Loucy (cell line): Measurements from ENCODE around the gene TAF13.

Experiments used
- H2AFZ ChIP-seq: fragments of 200-600 bp; sonication (generic); 2 replicates; pipeline ENCODE4 v1.6.0; 2016; ENCODE audit warnings: antibody characterized with exemption, mild to moderate bottlenecking, low read length, moderate library complexity
- H3F3A ChIP-seq: fragments of 200-600 bp; 2 replicates; pipeline ENCODE4 v1.6.0; 2016; ENCODE audit warnings: antibody characterized with exemption, low read depth, mild to moderate bottlenecking
- H3K27me3 ChIP-seq: fragments of 200-600 bp; sonication (generic); 2 replicates; pipeline ENCODE4 v1.6.1; 2014; ENCODE audit warnings: low read length, mild to moderate bottlenecking; ENCODE audit not compliant: insufficient read depth, poor library complexity, severe bottlenecking
- H3K36me3 ChIP-seq: fragments of 200-600 bp; sonication (generic); 2 replicates; pipeline ENCODE4 v1.6.1; 2016; ENCODE audit warnings: low read length; ENCODE audit not compliant: insufficient read depth
- H3K4me1 ChIP-seq: fragments of 200-600 bp; sonication (generic); 2 replicates; pipeline ENCODE4 v1.5.1; 2014; ENCODE audit warnings: low read length, mild to moderate bottlenecking; ENCODE audit not compliant: insufficient read depth, poor library complexity, severe bottlenecking
- H3K4me2 ChIP-seq: fragments of 200-600 bp; sonication (generic); 2 replicates; pipeline ENCODE4 v1.6.0; 2014; ENCODE audit warnings: antibody characterized with exemption, low read length, low read depth, mild to moderate bottlenecking; ENCODE audit not compliant: poor library complexity, severe bottlenecking
- H3K4me3 ChIP-seq: fragments of 200-600 bp; sonication (generic); 2 replicates; pipeline ENCODE4 v1.5.1; 2014; ENCODE audit warnings: low read length, mild to moderate bottlenecking, mixed read lengths; ENCODE audit not compliant: poor library complexity, severe bottlenecking
- H3K79me2 ChIP-seq: fragments of 200-600 bp; sonication (generic); 2 replicates; pipeline ENCODE4 v1.6.1; 2014; ENCODE audit warnings: low read length; ENCODE audit not compliant: insufficient read depth
- H3K9ac ChIP-seq: fragments of 200-600 bp; sonication (generic); 2 replicates; pipeline ENCODE4 v1.6.0; 2014; ENCODE audit warnings: mild to moderate bottlenecking, low read depth, low read length, moderate library complexity; ENCODE audit not compliant: poor library complexity, severe bottlenecking
- H3K9me2 ChIP-seq: fragments of 200-600 bp; sonication (generic); replicated peaks from 2 replicates; pipeline ENCODE4 v1.6.1; 2016; ENCODE audit warnings: low read depth, low read length, mixed read lengths
- H3K9me3 ChIP-seq: fragments of 200-600 bp; sonication (generic); 2 replicates; pipeline ENCODE4 v1.6.1; 2014; ENCODE audit warnings: mild to moderate bottlenecking, antibody characterized with exemption, low read length, low read depth; ENCODE audit not compliant: insufficient read depth
- H4K20me1 ChIP-seq: fragments of 200-600 bp; sonication (generic); 2 replicates; pipeline ENCODE4 v1.6.0; 2014; ENCODE audit warnings: antibody characterized with exemption, low read length, mild to moderate bottlenecking; ENCODE audit not compliant: insufficient read depth, poor library complexity, severe bottlenecking
- EZH2phosphoT487 ChIP-seq: fragments of 200-600 bp; IDR thresholded peaks from 2 replicates; pipeline ENCODE4 v1.6.1; 2018; ENCODE audit warnings: antibody characterized with exemption, mild to moderate bottlenecking, moderate library complexity, borderline replicate concordance
- TF ChIP-seq, protein P1 (sequence below): fragments of 200-600 bp; sonication (generic); conservative IDR thresholded peaks from 2 replicates; pipeline ENCODE4 v1.5.1; 2014; ENCODE audit warnings: mild to moderate bottlenecking, antibody characterized with exemption, low read length

The TAF13 gene

DNA sequence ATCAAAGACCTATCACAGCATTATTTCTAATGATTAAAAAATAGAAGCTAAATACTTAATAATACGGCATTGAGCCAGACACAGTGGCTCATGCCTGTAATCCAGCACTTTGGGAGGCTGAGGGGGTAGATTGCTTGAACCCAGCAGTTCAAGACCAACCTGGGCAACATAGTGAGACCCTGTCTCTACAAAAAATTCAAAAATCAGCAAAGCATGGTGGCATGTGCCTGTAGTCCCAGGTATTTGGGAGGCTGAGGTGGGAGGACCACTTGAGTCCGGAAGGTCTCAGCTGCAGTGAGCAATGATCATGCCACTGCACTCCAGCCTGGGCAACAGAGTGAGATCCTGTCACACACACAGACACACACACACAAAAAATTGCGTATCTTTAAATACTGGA is 10.7 kb downstream of the TAF13 start:
- Histone ChIP-seq H3K4me1 (no peaks in the 10 kb centered on the region), H3K27me3 (no peaks in the 10 kb centered on the region), H3K9me2 (no peaks in the 10 kb centered on the region), H3K4me3 (no peak overlapping the region), H4K20me1 (peaks cover 4% of the 10 kb centered on the region), H2AFZ (no peak overlapping the region), H3K9me3 (no peaks in the 10 kb centered on the region), H3K9ac (no peak overlapping the region), H3K36me3 (peaks cover 4% of the 10 kb centered on the region; the same call in 1 of the 2 replicates), H3K4me2 (no peak overlapping the region), H3F3A (no peaks in the 10 kb centered on the region), H3K79me2 (no peaks in the 10 kb centered on the region)
- TF ChIP-seq, protein P1, sequence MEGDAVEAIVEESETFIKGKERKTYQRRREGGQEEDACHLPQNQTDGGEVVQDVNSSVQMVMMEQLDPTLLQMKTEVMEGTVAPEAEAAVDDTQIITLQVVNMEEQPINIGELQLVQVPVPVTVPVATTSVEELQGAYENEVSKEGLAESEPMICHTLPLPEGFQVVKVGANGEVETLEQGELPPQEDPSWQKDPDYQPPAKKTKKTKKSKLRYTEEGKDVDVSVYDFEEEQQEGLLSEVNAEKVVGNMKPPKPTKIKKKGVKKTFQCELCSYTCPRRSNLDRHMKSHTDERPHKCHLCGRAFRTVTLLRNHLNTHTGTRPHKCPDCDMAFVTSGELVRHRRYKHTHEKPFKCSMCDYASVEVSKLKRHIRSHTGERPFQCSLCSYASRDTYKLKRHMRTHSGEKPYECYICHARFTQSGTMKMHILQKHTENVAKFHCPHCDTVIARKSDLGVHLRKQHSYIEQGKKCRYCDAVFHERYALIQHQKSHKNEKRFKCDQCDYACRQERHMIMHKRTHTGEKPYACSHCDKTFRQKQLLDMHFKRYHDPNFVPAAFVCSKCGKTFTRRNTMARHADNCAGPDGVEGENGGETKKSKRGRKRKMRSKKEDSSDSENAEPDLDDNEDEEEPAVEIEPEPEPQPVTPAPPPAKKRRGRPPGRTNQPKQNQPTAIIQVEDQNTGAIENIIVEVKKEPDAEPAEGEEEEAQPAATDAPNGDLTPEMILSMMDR = no peak
- no peak for TF ChIP-seq EZH2phosphoT487

DNA sequence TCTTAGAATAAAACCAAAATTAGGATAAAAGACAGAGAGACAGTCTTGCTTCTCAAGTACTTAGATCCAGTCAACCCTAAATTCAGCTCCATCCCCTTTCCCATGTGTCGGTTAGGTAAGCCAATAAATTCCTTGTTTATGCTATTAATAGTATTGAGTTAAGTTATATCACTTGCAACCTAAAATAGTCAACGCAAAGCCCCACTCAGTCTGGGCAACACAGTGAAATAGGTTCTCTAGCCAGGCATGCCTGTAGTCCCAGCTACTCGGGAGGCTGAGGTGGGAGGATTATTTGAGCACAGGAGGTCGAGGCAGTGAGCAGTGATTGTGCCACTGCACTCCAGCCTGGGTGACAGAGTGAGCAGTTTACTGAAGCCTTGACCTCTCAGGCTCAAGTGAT is 14.6 kb downstream of the TAF13 start:
- Histone ChIP-seq H3F3A (no peaks in the 10 kb centered on the region), H2AFZ (no peak overlapping the region), H3K27me3 (no peaks in the 10 kb centered on the region), H3K9me2 (no peaks in the 10 kb centered on the region), H3K4me1 (no peaks in the 10 kb centered on the region), H3K79me2 (no peaks in the 10 kb centered on the region), H3K9me3 (no peaks in the 10 kb centered on the region), H3K4me2 (no peak overlapping the region), H3K4me3 (no peak overlapping the region), H3K9ac (no peak overlapping the region), H4K20me1 (no peaks in the 10 kb centered on the region), H3K36me3 (peaks cover 4% of the 10 kb centered on the region; the same call in 1 of the 2 replicates)
- TF ChIP-seq EZH2phosphoT487 = no peak
- TF ChIP-seq, protein P1 = no peak

DNA sequence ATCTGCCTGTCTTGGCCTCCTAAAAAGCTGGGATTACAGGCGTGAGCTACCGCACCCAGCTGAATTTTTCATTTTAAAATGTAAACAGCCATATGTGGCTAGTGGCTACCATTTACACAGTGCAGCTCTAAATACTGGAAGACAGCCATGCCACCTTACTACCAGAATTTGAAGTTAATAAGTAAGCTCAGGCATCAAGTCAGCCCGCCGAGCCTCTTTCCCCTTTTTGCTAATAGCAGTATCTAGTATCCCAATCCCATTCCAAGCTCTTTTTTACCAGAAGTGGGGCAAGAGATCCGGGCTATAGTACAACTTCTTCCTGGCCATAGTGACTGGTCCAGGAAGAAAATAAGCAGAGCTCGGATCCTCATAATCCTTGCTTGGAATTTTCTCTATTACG is 15.1 kb downstream of the TAF13 start:
- H3K4me2 ChIP-seq = no peak overlapping the region
- H2AFZ ChIP-seq = no peak overlapping the region

More for the DNA sequence above, 15.1 kb downstream of the TAF13 start:
- H4K20me1 ChIP-seq = no peaks in the 10 kb centered on the region
- H3K4me1 ChIP-seq = no peaks in the 10 kb centered on the region
- H3K9me3 ChIP-seq = no peaks in the 10 kb centered on the region
- peaks cover 4% of the 10 kb centered on the region; the same call in 1 of the 2 replicates for H3K36me3 ChIP-seq
- no peaks in the 10 kb centered on the region for H3K9me2 ChIP-seq
- no peaks in the 10 kb centered on the region for H3K79me2 ChIP-seq
- TF ChIP-seq EZH2phosphoT487 = no peak
- TF ChIP-seq, protein P1 = no peak
- H3K9ac ChIP-seq = no peak overlapping the region
- H3K4me3 ChIP-seq = no peak overlapping the region
- H3K27me3 ChIP-seq = no peaks in the 10 kb centered on the region
- no peaks in the 10 kb centered on the region for H3F3A ChIP-seq
